MM.1S (cell line): ENCODE measurements around the gene INS.

Source experiments
- EZH2 ChIP-seq: fragments of 300-600 bp; sonication (generic); optimal IDR thresholded peaks from 2 replicates; pipeline ENCODE3; 2017; ENCODE audit warnings: low read depth, mild to moderate bottlenecking, antibody characterized with exemption, low read length, mixed read lengths
- EZH2phosphoT487 ChIP-seq: fragments of 300-600 bp; sonication (generic); IDR thresholded peaks from 2 replicates; pipeline ENCODE4 v1.6.1; 2018; ENCODE audit warnings: antibody characterized with exemption, low read length
- TF ChIP-seq, protein P1 (sequence below): fragments of 300-600 bp; sonication (generic); IDR thresholded peaks from 2 replicates; pipeline ENCODE4 v1.5.1; 2016; ENCODE audit warnings: antibody characterized with exemption, low read length, mixed read lengths

DNA sequence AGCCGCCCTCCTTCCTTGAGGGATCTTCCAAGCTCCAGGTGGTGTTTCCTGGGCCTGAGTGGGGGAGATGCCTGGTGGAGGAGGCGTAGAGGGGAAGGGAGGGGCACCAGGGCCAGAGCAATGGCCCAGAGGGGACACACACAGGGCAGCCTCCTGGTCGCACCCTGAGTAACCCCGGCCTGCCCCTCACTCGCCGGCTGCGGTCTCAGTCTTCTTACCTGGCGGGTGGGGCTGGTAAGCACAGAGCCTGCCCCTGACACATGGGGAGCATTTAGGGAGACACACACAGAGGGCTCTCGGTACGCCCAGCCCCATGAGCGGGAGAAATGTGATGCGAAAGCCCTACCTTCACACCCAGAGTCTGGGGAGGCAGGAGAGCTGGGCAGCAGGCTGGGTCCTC, 45.7 kb downstream of the INS start:
- TF ChIP-seq, protein P1, sequence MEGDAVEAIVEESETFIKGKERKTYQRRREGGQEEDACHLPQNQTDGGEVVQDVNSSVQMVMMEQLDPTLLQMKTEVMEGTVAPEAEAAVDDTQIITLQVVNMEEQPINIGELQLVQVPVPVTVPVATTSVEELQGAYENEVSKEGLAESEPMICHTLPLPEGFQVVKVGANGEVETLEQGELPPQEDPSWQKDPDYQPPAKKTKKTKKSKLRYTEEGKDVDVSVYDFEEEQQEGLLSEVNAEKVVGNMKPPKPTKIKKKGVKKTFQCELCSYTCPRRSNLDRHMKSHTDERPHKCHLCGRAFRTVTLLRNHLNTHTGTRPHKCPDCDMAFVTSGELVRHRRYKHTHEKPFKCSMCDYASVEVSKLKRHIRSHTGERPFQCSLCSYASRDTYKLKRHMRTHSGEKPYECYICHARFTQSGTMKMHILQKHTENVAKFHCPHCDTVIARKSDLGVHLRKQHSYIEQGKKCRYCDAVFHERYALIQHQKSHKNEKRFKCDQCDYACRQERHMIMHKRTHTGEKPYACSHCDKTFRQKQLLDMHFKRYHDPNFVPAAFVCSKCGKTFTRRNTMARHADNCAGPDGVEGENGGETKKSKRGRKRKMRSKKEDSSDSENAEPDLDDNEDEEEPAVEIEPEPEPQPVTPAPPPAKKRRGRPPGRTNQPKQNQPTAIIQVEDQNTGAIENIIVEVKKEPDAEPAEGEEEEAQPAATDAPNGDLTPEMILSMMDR = no peak
- no peak for TF ChIP-seq EZH2phosphoT487
- TF ChIP-seq EZH2 = no peak
